ENCODE results near the gene C1orf198. TPM values are rescaled to one million over a fixed set of nuclear protein-coding genes. Genes with fewer than 3 reads are reported as not detected.

C1orf198 gene
- total and polyA plus RNA-seq, 2 of the 4 experiments (the other 2 are of a cell fraction): 67.4 to 76.2 TPM

DNA sequence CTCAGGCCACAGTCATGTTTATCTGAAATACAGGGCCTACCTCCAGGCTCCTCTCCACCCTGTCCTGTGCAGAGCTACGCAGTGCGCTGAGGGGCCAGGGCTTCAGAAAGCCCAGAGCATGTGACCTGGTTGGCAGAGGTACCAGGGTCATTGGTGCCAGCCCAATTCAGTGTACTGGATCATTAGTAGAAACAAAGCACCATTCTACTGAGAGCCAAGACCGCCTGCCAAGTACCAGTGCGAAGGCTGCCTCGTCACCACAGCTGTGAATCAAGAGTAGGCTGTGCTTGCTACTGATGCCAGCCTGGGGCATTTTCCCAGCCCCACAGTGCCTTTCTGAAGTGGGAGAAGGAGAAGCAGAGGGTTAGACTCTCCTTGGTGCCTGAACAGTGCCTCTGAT lies 61.3 kb downstream of the C1orf198 start:
- Histone ChIP-seq H2AK5ac (ENCODE audit: low read depth, low read length) (no peak overlapping the region), H3K9ac (ENCODE audit: low read depth, low read length) (no peak overlapping the region), H3K23ac (ENCODE audit: low read depth, low read length) (no peak overlapping the region), H3K4me1 (ENCODE audit: control insufficient read depth, insufficient read depth, low read length) (no peaks in the 10 kb centered on the region), H3K4me2 (ENCODE audit: low read depth, low read length) (no peak overlapping the region), H2AK9ac (replicated peaks; ENCODE audit: low read depth, low read length, poor library complexity) (no peak overlapping the region), H3K56ac (ENCODE audit: extremely low read depth, insufficient read depth, low read length) (no peak overlapping the region), H3K27me3 (ENCODE audit: control insufficient read depth, insufficient read depth, low read length) (no peaks in the 10 kb centered on the region), H3K14ac (replicated peaks; ENCODE audit: low read depth, low read length) (no peak overlapping the region), H3K27ac (ENCODE audit: insufficient read depth, low read length) (no peak overlapping the region), H3K18ac (ENCODE audit: low read depth, low read length) (no peak overlapping the region), H2BK15ac (ENCODE audit: low read depth, low read length) (no peak overlapping the region), H4K91ac (ENCODE audit: insufficient read depth, low read depth, low read length) (no peak overlapping the region), H2AFZ (replicated peaks; ENCODE audit: low read length, poor library complexity) (no peak overlapping the region), H4K8ac (ENCODE audit: low read depth in 2 of 2, low read length in 2 of 2) (no peak overlapping the region), H3K4ac (ENCODE audit: low read depth, low read length) (no peak overlapping the region), H4K5ac (ENCODE audit: low read depth, low read length) (no peak overlapping the region), H3K9me3 (ENCODE audit: control insufficient read depth, insufficient read depth, low read length) (no peaks in the 10 kb centered on the region), H2BK20ac (ENCODE audit: low read depth, low read length) (no peak overlapping the region), H2BK5ac (ENCODE audit: low read depth, low read length, poor library complexity, severe bottlenecking) (no peak overlapping the region), H3K9me1 (ENCODE audit: insufficient read depth, low read length) (no peaks in the 10 kb centered on the region; the same call in 1 of the 2 replicates), H3K4me3 (ENCODE audit: insufficient read depth, low read depth, low read length) (no peak overlapping the region), H3K36me3 (ENCODE audit: control insufficient read depth, insufficient read depth, low read length) (no peaks in the 10 kb centered on the region), H4K20me1 (ENCODE audit: insufficient read depth, low read length) (no peaks in the 10 kb centered on the region), H3K79me1 (ENCODE audit: low read depth in 1 of 2, low read length in 2 of 2) (no peaks in the 10 kb centered on the region), H2BK120ac (ENCODE audit: low read depth, low read length) (no peak overlapping the region)
- ChIA-PET CTCF (no interaction called here), POLR2A (ENCODE audit: unreplicated experiment) (no interaction called here)
- TF ChIP-seq POLR2A (IDR thresholded peaks at IDR 0.05; ENCODE audit: low read depth, low read length) (no peak), RAD21 (IDR thresholded peaks at IDR 0.05; ENCODE audit: low read length) (no peak), FOS (IDR thresholded peaks at IDR 0.05; ENCODE audit: low read depth, low read length) (no peak), SMC3 (IDR thresholded peaks at IDR 0.05; ENCODE audit: low read depth, low read length) (no peak), ELK1 (IDR thresholded peaks at IDR 0.05; ENCODE audit: borderline replicate concordance, low read depth, low read length) (no peak), CHD1 (IDR thresholded peaks at IDR 0.05; ENCODE audit: low read depth, low read length) (no peak), NFE2L2 (IDR thresholded peaks at IDR 0.05; ENCODE audit: low read depth, low read length) (no peak)
- WGBS, 2 experiments (ENCODE audit: extremely low coverage in 2 of 2, insufficient read length in 1 of 2): no CpG with 5 or more reads among the region's 5 CpGs
- DNase-seq (no peak), ATAC-seq (ENCODE audit: low read depth) (no peak)
- intact Hi-C loops (cut with micrococcal nuclease) (no loop called here), dilution Hi-C loops (cut with HindIII; ENCODE audit: low sequenced_read_pairs, unreplicated experiment) (no loop called here), in situ Hi-C loops (cut with MboI; ENCODE audit: low sequenced_read_pairs) (no loop called here)
- no TSS peak for BruUV-seq (replicated peaks)

All from IMR-90 (cell line).